SKM-1 treated with dmso at 0.1 percent for 144 hours (cell line): Measurements from ENCODE around the gene IVL.

Experiments
- DNase-seq: peaks from one replicate; lab custom pipeline; 2025; ENCODE audit not compliant: unreplicated experiment; lab: John Stamatoyannopoulos, UW

IVL gene, protein sequence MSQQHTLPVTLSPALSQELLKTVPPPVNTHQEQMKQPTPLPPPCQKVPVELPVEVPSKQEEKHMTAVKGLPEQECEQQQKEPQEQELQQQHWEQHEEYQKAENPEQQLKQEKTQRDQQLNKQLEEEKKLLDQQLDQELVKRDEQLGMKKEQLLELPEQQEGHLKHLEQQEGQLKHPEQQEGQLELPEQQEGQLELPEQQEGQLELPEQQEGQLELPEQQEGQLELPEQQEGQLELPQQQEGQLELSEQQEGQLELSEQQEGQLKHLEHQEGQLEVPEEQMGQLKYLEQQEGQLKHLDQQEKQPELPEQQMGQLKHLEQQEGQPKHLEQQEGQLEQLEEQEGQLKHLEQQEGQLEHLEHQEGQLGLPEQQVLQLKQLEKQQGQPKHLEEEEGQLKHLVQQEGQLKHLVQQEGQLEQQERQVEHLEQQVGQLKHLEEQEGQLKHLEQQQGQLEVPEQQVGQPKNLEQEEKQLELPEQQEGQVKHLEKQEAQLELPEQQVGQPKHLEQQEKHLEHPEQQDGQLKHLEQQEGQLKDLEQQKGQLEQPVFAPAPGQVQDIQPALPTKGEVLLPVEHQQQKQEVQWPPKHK

DNA sequence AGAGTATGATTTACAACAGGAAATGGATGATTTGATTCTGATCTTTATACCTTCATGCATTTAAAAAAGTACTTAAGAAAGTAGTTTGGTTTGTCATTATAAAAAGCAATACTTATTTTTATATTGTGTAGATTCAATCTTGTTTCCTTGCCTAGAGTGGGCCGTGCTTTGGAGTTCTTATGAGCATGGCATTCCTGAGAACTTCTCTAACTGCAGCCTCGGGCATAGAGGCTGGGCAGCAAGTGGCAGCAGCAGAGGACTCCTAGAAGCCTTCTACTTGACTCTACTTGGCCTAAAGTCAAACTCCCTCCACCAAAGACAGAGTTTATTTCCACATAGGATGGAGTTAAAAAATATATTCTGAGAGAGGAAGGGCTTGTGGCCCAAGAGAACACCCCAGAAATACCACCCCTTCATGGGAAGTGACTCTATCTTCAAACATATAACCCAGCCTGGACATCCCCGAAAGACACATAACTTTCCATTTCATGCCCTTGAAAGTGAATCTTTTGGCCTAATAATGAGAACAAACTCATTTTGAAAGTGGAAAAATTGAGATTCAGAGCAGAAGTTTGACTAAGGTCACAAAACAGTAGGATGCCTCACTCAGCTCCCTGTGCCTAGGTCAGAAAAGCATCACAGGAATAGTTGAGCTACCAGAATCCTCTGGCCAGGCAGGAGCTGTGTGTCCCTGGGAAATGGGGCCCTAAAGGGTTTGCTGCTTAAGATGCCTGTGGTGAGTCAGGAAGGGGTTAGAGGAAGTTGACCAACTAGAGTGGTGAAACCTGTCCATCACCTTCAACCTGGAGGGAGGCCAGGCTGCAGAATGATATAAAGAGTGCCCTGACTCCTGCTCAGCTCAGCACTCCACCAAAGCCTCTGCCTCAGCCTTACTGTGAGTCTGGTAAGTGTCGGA, at the start of gene IVL:
Gene IVL (plus strand): TSS at position 861 of the 916 bp plus-strand sequence. CDS start 1,252 bp downstream, outside the sequence.
- no peak for DNase-seq

DNA sequence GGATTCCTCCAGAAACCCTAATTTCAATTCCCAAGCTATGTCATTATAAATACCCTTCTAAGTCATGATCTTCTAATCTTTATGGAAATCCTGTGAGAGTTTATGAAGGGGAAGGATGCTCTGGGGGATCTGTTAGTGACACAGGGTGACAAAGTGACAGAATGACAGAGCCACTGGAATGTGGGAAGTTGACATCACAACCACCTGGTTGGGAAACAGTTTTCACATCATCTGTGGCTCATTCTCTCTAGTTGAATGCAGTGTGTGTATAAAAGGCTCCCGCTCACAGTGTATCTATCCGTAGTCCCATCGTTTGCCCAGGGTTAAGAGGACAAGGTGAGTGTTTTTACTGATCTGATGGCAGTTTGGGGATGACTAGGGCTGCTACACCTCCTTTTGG, 48.6 kb upstream of the IVL start, which contains the start of gene LCE7A:
Gene LCE7A (plus strand): TSS at position 301 of the 400 bp plus-strand sequence. CDS start 702 bp downstream, outside the sequence.
- no peak for DNase-seq

DNA sequence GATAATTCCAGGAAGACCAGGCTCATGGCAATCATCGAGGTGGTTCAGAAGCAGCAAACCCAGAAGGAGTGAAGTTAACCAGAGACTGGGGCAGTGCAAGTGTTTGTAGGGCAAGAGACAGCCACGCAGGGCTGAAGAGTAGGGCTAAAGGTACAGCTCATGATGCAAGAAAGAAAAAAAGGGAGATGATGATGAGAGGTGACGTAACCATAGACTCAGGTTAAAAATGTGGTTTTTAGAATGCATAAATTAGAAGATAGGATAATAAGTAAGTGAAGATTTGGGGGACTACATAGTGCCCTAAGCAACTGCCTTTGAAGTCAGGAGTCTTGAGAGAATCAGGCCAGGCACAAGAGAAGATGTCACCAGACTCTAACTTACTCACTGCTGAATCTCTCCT, 48.2 kb upstream of the IVL start:
- DNase-seq, result no peak

DNA sequence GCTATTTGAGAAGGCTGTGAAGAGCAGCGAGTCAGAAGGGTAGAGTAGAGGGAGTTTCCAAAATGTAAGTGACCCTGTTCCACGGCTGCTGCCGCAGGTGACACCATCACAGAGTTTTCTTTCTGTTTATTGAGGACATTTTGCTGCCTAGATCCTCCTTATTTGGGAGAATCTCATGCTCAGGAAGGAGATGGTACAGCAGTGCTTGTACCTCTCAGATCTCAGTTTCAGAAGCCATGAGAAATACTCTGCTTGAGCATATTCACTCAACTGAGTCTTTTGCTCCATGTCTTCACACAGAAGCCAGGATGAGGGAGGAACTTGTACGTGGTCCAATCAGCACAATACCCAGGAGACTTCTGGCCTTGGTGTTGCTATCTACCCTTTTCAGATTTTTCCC, 47.0 kb upstream of the IVL start:
- DNase-seq, result no peak

DNA sequence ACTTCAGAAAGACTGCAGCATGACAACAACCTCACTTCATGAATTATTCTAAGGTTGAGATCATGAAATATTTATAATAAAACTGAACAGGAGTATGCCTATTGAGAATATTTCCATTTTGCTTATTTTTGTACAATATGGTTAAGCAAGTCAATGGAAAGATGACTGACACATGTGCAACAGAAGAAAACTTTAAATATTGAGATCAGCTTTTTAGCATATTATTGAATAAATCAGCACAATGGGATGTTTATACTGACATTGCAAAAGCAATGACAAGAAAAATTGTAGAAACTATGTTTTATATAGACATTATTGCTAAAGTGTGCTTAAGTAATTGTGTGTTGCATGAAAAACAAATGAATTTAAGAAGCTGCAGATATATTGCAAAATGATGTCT, 43.9 kb upstream of the IVL start:
- no peak for DNase-seq

DNA sequence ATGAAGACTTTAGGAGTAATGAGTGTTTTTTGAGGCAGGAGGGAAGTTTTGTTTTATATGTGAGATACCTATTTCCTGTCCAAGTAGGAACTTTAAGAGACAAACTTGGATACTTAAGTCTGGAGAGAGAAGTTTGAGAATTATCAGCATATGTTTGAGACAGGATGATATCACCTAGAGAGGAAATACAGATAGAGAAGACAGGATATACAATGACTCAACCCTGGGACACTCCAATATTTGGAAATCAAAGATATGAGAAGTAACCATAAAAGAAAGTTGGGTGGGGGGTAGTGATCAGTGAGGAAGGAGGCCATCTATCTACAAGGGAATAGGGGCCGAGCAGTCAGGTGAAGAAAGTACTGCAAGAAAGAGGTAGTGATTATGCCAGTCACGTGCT, 42.0 kb upstream of the IVL start:
- DNase-seq, result no peak

DNA sequence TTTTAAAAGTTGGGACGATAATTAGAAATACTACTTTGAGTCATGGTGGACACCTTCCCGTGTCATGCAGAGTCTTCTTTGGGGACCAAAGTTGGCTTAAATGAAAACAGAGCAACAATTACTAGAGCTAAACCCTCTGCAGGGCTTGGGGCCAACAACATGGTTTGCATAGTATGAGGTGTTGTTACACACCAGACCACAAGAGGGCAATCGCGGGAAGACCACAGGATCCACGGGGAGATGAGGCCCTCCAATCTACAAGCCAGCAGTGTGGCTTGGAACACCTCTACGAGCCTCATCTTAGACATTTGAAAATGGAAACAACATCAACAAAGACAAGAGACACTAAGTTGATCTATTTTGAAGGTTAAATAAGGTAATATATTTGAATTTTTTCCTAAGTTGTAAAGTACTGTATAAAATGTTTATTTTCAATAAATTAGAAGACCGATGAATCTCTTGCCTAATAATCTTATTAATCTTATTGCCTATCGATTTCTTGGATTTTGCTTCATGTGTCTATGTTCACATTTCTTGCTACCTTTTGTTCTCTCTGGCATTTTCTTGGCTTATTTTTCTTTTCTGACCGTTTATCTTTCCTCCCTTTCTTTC, 38.4 kb upstream of the IVL start:
- DNase-seq, result peak; percentile 31

DNA sequence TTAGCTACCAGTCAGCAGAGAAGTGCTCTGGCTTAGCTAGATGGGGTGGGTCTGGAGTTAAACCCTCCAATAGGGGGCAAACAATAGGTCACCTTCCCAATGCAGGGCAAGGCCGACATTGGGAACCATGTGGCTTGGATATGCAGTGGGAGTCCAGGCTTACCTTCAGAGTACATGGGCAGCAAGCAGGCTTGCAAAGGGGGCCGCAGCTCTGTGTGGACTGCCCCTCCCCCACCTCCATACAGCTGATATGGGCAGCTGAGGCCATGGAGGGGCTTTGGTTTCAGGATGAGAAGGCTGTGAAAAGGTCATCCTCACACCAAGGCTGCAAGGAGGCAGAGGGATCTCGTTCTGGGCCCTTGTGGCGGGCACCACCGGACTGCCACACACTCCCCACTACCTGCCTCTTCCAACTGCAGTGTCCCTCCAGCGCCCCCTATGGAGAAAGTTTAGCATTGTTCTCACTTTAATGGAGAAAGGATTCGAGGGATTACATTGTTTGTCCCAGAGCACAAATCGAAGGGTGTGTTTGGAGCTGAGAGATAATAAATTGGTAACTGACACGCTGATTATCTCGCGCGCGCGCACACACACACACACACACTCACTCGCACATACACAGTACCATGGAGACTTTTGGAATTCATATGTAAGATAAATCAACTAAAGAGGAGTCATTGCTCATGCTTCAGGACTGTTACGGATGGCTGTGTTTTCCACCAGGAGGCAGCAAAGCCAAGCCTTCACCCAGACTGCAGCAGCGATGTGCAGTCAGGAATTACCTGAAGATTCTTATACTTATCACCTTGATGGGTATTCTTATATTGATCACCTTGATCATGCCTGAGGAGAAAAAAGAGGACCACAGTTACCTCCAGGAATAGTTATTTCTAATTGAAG, 37.3 kb upstream of the IVL start:
- DNase-seq, result peak; percentile 19

DNA sequence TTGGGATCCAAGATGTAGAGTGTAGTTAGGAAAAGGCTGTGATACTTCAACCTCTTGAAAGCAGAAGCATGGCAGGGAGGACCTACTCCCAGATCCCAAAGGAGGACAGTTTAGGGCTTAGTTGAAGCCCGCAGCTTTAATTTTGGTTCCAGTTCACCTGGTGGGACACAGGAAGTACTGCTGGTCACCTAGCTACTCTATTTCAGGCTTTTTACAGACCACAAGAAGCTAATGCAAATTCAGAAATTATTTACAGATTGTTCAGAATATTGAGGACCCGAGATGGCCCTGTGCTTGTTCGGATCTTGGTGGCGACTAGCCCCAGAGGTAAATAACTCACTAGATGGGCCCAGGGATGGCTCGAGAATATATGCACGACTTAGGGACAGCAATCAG, 36.6 kb upstream of the IVL start:
- DNase-seq, result no peak

DNA sequence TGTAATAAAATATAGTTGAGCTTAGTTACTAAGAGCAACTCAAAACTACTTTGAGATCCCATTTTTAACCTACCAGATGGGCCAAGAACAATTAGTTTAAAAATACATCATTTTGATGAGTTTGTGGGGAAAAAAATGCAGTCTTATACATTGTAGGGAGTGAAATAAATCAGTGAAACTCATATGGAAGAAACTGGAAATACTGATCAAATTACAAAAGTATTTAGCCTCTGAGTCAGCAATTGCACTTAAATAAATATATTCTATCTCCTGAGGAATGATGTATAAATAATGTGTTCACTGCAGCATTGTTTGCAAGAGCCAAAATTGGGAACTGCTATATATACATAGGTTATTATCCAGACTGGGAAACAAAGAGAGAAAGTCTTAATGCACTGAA, 34.9 kb upstream of the IVL start:
- no peak for DNase-seq

DNA sequence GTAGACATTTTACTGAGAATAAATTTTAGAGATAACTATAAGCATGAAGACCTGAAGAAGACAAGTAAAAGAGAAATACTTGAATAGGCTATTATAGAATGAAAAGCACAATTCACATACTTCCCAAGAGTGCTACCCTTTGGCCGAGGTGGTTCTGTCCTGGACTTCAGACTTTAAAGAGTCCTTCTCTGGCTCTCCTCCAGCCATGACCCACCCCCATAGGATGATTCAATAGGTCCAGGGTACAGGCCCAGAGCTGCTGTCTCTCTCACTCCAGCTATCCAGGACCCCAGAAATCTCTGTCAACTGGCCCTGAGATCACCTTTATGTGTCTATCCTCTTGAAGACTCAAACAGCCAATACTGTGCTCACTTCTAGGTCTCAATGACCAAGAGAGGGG, 31.5 kb upstream of the IVL start:
- DNase-seq, result no peak

DNA sequence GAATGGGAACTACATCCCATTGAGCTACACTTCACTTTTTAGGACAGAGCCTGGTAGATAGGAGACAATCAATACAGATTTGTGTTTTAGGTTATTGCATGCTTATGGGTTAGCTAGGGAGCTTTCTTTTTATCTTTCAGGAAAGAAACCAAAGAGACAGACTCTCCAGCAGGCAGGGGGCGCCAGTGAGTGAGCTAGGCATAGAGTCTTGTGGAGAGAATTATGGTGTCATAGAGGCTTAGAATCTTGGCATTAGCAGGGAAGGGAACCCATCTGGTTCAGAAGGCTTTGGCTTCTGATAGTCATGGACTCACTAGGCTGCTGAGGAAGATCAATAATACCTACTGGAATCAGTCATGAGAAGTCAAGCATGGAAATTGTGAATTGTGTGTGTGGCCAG, 30.3 kb upstream of the IVL start, which contains the start of gene SMCP:
Gene SMCP (plus strand): TSS at position 281 of the 400 bp plus-strand sequence. CDS start 6,101 bp downstream, outside the sequence.
- DNase-seq, result no peak

DNA sequence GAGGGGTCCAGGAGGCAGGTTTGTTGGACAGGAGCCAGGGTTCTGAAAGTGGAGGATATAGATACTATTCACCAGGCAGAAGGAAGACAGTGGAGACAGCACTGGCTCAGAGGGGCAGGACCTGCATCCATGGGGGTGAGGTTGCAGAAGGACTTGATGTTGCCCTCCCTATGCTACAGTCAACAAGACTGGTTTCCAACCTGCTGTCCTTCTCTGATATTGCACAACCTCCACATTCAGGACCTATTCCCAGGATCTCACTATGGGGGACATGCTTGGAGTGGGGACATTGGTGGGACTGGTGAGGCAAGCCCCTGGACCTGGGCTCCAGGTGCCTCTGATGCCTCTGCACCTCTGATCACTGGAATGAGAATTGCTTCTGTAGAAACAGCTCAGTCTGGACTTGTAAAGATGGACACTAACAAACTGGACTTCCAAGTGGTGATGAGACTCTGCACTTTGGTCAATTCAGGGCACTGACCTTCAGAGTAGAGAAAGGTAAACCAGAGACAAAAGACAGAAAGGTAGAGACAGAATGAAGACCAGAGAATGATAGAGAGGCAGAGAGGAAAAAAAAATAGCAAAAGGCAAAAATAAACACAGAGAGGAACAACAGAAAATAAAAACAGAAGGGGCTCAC, 28.7 kb upstream of the IVL start:
- no peak for DNase-seq

DNA sequence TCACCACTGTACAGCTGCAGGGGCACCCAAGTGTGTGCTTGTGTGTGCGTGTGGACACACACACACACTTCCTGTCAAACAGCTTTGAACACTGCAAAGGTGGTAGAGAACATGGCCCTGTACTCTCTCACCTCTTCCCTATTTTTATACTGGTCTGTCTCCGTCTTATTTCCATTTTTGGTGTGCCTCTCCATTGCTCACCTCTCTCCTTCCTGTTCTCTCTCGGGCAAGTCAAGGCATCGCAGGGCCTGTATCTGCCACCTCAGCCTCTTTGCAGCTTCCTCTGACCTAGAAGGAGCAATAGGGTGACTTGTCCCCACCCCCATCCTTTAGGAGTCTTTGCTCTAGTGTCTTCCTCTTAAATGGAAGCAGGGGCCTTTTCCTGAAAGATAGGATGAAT, 28.0 kb upstream of the IVL start:
- no peak for DNase-seq

DNA sequence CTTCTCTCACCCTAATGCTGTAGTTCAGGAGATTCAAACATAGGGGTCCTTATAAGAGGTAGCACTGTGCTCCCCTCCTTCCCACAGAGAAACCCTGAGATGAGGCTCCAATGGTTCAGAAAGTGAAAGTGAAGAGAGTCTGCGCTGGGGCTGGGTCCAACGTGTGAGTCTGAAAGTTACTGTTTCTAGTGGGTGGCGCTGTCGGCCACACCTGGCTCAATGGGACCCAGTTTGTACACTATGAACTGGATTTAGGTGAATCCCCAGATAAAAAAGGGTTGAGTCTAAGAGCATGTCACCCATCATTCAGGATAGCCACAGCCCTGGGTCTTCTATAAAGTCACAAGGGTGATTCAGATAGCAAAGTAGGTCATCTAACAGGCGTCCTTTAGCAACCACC, 27.4 kb upstream of the IVL start:
- DNase-seq, result no peak

DNA sequence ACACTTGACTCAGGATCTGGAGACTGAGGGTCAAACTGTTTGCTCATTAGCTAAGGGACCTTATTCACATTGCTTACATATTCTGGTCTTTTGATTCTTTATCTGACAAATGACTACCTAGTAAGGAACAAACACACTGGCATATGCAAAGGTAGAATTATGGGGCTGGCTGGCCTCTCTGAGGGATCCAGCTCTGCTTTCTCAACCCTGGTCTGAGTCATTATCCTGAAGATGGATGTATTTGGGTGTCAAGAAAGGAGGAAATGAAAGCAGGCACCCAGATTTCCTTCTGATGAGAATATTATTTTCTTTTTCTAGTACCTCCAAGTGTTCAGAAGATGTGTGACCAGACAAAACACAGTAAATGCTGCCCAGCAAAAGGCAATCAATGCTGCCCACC, 24.3 kb upstream of the IVL start:
- no peak for DNase-seq

DNA sequence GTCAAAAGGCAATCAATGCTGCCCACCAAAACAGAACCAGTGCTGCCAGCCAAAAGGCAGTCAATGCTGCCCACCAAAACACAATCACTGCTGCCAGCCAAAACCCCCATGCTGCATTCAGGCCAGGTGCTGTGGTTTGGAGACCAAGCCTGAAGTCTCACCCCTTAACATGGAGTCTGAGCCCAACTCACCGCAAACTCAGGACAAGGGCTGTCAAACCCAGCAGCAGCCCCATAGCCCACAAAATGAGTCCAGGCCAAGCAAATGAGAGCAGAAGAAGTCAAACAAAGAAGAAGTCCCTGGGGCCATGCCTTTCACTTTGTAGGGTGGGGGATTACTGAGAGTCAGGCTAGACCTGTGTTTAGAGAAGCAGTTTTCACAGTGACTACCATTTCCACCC, 23.8 kb upstream of the IVL start:
- no peak for DNase-seq

DNA sequence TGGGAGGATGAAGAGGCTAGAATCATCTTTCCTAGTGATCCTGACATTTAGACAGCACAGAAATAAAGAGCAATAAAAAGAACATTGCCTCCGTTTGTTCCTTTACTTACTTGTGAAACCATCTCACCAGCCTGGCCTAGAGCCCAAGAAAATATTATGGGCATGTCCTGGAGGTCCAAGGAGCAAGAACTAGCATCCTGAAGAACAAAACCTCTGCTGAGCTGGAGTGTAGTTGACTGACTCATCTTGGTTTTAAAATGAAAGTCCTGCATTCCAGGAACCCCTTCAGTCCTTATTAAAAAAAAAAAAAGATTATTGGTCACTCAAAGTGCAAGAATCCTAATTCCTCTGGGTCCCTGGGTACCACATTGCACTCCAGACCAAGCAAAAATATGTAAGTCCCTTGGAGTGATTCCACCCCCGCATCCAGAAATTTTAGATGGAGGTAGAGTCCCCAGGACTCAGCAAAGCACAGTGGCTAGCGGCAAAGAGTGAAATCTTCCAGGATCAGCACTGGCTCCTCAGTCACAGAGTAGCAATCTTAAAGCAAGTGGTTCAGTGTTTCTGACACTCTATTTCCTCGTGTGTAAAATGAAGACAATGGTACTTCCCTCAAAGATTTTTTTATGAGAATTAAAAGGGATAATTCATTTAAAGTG, 23.3 kb upstream of the IVL start:
- no peak for DNase-seq

DNA sequence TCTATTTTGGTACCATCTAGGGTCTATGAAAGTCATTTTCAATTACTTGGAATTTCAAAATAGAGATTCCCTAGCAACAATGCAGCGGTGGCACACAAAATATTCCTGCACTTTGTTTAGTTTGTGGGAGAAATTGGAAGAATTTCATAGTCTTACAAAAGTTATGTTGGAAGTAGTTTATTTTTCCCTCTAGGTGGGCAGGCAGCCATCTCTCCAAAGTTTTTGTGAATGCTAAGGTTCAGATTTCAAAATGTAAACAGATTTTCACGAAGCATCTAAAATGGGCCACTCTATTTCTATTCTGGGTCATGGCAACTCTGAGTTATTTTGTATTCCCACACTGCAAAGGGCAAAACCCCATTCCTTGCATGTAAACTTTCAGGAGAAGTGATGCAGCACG, 22.3 kb upstream of the IVL start:
- no peak for DNase-seq
